Left lung (tissue), 10 donors: Measurements from ENCODE around the gene CIDEB. TPM values are rescaled to one million over a fixed set of nuclear protein-coding genes. Genes with fewer than 3 reads are reported as not detected.
"Not testable (repeated sequence)": the region's sequence is repeated elsewhere in the genome, so short reads cannot be mapped to it uniquely, and the experiment has no call there.

ENCODE experiments used
- ATAC-seq: fragments of 200-7000 bp; cut with Tn5 transposase; one replicate; pipeline ENCODE4 v1.9.1; 2020; ENCODE audit warnings: moderate library complexity
- DNase-seq, 4 donors: peaks; one replicate each; pipeline ENCODE4 v3.0.0-alpha.2; 2013 to 2020
- H3K27ac ChIP-seq, 2 donors: fragments of 200-600 bp; sonication (generic) in 1 of 2; one replicate each; pipeline versions ENCODE4 v1.5.0 to v1.8.0; 2020 to 2021
- H3K27me3 ChIP-seq, 2 donors: fragments of 200-600 bp; sonication (generic) in 1 of 2; one replicate each; pipeline versions ENCODE4 v1.5.0 to v1.8.0; 2020 to 2021
- H3K36me3 ChIP-seq, 2 donors: fragments of 200-600 bp; sonication (generic) in 1 of 2; one replicate each; pipeline versions ENCODE4 v1.5.0 to v1.8.0; 2020 to 2021
- H3K4me1 ChIP-seq, 2 donors: fragments of 200-600 bp; one replicate each; pipeline ENCODE4 v1.8.0; 2021
- H3K4me3 ChIP-seq, 2 donors: fragments of 200-600 bp; sonication (generic) in 1 of 2; one replicate each; pipeline versions ENCODE4 v1.5.0 to v1.8.0; 2020 to 2021; ENCODE audit warnings: mild to moderate bottlenecking in 1 of 2
- H3K9me3 ChIP-seq, 2 donors: fragments of 200-600 bp; sonication (generic) in 1 of 2; one replicate each; pipeline versions ENCODE4 v1.5.0 to v1.8.0; 2020 to 2021
- CTCF ChIP-seq, 2 donors: fragments of 200-600 bp; sonication (generic) in 1 of 2; IDR thresholded peaks; one replicate each; pipeline versions ENCODE4 v1.5.0 to v1.8.0; 2021; ENCODE audit warnings: antibody characterized with exemption in 2 of 2
- intact Hi-C, 2 donors: fragments of 100-400 bp; cut with DNase I; formaldehyde crosslinking; loops; one replicate each; pipeline versions ENCODE4 v1.11.2 to v1.14.2; 2022
- polyA plus RNA-seq, 6 donors: library from polyadenylated mRNA; unstranded; fragments of 120-200 nt; gene quantifications; one replicate each; pipeline ENCODE4 v1.2.1, GENCODE V29; 2013; ENCODE audit not compliant: insufficient read length in 6 of 6
- total RNA-seq, 2 donors: library from RNA; stranded (reverse); fragmentation: NEBNext Ultra II Directional; extraction: Animal tissue kit (Norgen Biotek cat#: 25700); gene quantifications; one replicate each; pipeline ENCODE4 v1.2.1, GENCODE V29; 2021
- donor health status: DM: no; HTN: yes; CAD: no.
- donor health status: DM: no; HTN: no; CAD: no.

Gene CIDEB
- total and polyA plus RNA-seq, 8 donors: 9.2 to 22.7 (median 13.9) TPM

- H3K27ac ChIP-seq: peak overlapping the region in 1 of 2 donors; percentile 69
- intact Hi-C loops: loop anchor here (5.0 to 10.0 kb wide), 3 partner anchors 103 to 345 kb away; no protein-coding TSS in a partner anchor
- DNase-seq: peak in 2 of 4 donors; percentile 87 to 92
Measured at GRCh38 chr14:24329736-24330135, 22.0 kb upstream of the CIDEB start.

GRCh38 chr14:24329073-24329663 lies 21.4 kb upstream of the CIDEB start:
- Histone ChIP-seq H3K4me1 (peaks cover 17 to 76% of the 10 kb centered on the region in 2 donors), H3K27ac (peak overlapping the region in 1 of 2 donors; percentile 69), H3K4me3 (no peak overlapping the region), H3K36me3 (peaks cover 0 to 4% of the 10 kb centered on the region in 2 donors), H3K27me3 (peaks cover 0 to 10% of the 10 kb centered on the region in 2 donors), H3K9me3 (no peaks in the 10 kb centered on the region)
- TF ChIP-seq CTCF (IDR thresholded peaks at IDR 0.05): no peak
- DNase-seq (peak in 1 of 4 donors; percentile 70), ATAC-seq (no peak)
- intact Hi-C loops: no loop called here

More at GRCh38 chr14:24329736-24330135, 22.0 kb upstream of the CIDEB start:
- Histone ChIP-seq H3K4me1 (peaks cover 23 to 81% of the 10 kb centered on the region in 2 donors), H3K36me3 (peaks cover 0 to 4% of the 10 kb centered on the region in 2 donors), H3K4me3 (no peak overlapping the region), H3K9me3 (no peaks in the 10 kb centered on the region), H3K27me3 (peaks cover 4 to 16% of the 10 kb centered on the region in 2 donors)
- no peak for TF ChIP-seq CTCF (IDR thresholded peaks at IDR 0.05)
- ATAC-seq: peak; percentile 9

DNA sequence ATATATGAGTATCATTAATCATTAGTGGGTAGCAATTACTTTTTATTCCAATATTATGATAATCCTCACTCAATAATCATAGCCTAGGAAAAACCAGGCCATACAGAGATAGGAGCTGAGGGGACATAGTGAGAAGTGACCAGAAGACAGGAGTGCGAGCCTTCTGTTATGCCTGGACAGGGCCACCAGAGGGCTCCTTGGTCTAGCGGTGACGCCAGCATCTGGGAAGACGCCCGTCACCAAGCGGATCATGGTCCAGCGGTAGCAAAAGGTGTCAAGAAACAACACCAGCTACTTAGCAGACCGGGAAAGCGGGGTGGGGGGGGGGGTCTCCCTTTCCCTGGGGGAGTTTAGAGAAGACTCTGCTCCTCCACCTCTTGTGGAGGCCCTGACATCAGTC lies 20.1 kb upstream of the CIDEB start:
- peak overlapping the region in 1 of 2 donors; percentile 73 for H3K27ac ChIP-seq
- H3K27me3 ChIP-seq, intact Hi-C loops, H3K4me3 ChIP-seq, H3K36me3 ChIP-seq, H3K9me3 ChIP-seq, ATAC-seq: not testable (repeated sequence)
- peaks cover 5 to 63% of the 10 kb centered on the region in 2 donors for H3K4me1 ChIP-seq
- DNase-seq: peak in 1 of 4 donors; percentile 85
- TF ChIP-seq CTCF (IDR thresholded peaks at IDR 0.05): peak; percentile 64 to 72

- DNase-seq (no peak), ATAC-seq (peak; percentile 6)
- Histone ChIP-seq H3K4me3 (no peak overlapping the region), H3K36me3 (peaks cover 0 to 10% of the 10 kb centered on the region in 2 donors), H3K9me3 (no peaks in the 10 kb centered on the region), H3K4me1 (peaks cover 0 to 57% of the 10 kb centered on the region in 2 donors), H3K27ac (peak overlapping the region in 1 of 2 donors; percentile 73), H3K27me3 (no peaks in the 10 kb centered on the region)
- intact Hi-C loops: no loop called here
- no peak for TF ChIP-seq CTCF (IDR thresholded peaks at IDR 0.05)
Measured at GRCh38 chr14:24327303-24327702, 19.5 kb upstream of the CIDEB start.

- no peak for ATAC-seq
- Histone ChIP-seq H3K27ac (no peak overlapping the region), H3K9me3 (no peaks in the 10 kb centered on the region), H3K36me3 (peaks cover 0 to 17% of the 10 kb centered on the region in 2 donors), H3K27me3 (no peaks in the 10 kb centered on the region), H3K4me1 (peaks cover 0 to 44% of the 10 kb centered on the region in 2 donors), H3K4me3 (no peak overlapping the region)
- intact Hi-C loops: no loop called here
- no peak for TF ChIP-seq CTCF (IDR thresholded peaks at IDR 0.05)
- DNase-seq: no peak
Measured at GRCh38 chr14:24325963-24326362, 18.2 kb upstream of the CIDEB start.
